ENCODE measurements around the gene FAM234B.

Gene FAM234B

GRCh38 chr12:13120413-13120812 is 76.2 kb downstream of the FAM234B start:
- DNase-seq = no peak

GRCh38 chr12:13121568-13121967 is 77.4 kb downstream of the FAM234B start:
- no peak for DNase-seq

GRCh38 chr12:13124656-13125505 is 80.7 kb downstream of the FAM234B start:
- DNase-seq = peak; percentile 72

GRCh38 chr12:13125996-13126395 is 81.8 kb downstream of the FAM234B start:
- no peak for DNase-seq

GRCh38 chr12:13126494-13126893 is 82.3 kb downstream of the FAM234B start:
- DNase-seq = no peak

GRCh38 chr12:13127444-13127843 is 83.3 kb downstream of the FAM234B start:
- DNase-seq = no peak

GRCh38 chr12:13128291-13128965 is 84.2 kb downstream of the FAM234B start:
- peak; percentile 80 for DNase-seq

- no peak for DNase-seq
Measured at GRCh38 chr12:13130981-13131380, 86.8 kb downstream of the FAM234B start.

Data from fibroblast of upper back skin (primary cell).